AG10803 (cell line): Measurements from ENCODE around the gene NCK2.

Experiments used
- DNase-seq: peaks from one replicate; pipeline ENCODE4 v3.0.0; 2010; ENCODE audit warnings: low read depth
- H3K4me3 ChIP-seq: 2 replicates; pipeline ENCODE4 v1.5.1; 2011; ENCODE audit warnings: mild to moderate bottlenecking, low read length, control low read depth
- TF ChIP-seq, protein P1 (sequence below): conservative IDR thresholded peaks from 2 replicates; pipeline ENCODE4 v1.5.1; 2011; ENCODE audit warnings: mild to moderate bottlenecking, low read length, control low read depth, inconsistent platforms

The NCK2 gene

DNA sequence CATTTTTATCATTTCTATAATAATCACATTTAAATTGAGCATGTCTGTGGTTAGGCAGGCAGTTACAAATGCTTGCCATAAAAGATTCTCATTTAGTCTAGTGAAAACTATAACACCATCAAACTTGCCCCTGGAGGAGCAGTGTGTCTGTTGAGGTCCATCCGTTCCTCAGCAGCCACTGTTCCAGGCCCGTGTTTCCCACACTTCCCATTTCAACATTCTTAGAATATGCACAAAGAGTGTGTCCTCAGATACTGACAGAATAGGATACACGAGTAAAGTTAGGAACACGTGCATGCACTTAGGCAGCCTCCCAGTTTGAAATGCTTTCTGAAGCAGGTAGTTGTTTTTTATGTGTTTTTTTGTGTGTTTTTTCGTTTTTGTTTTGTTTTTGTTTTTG, 39.9 kb downstream of the NCK2 start:
- TF ChIP-seq, protein P1, sequence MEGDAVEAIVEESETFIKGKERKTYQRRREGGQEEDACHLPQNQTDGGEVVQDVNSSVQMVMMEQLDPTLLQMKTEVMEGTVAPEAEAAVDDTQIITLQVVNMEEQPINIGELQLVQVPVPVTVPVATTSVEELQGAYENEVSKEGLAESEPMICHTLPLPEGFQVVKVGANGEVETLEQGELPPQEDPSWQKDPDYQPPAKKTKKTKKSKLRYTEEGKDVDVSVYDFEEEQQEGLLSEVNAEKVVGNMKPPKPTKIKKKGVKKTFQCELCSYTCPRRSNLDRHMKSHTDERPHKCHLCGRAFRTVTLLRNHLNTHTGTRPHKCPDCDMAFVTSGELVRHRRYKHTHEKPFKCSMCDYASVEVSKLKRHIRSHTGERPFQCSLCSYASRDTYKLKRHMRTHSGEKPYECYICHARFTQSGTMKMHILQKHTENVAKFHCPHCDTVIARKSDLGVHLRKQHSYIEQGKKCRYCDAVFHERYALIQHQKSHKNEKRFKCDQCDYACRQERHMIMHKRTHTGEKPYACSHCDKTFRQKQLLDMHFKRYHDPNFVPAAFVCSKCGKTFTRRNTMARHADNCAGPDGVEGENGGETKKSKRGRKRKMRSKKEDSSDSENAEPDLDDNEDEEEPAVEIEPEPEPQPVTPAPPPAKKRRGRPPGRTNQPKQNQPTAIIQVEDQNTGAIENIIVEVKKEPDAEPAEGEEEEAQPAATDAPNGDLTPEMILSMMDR: no peak
- no peak for DNase-seq
- H3K4me3 ChIP-seq: no peak overlapping the region

DNA sequence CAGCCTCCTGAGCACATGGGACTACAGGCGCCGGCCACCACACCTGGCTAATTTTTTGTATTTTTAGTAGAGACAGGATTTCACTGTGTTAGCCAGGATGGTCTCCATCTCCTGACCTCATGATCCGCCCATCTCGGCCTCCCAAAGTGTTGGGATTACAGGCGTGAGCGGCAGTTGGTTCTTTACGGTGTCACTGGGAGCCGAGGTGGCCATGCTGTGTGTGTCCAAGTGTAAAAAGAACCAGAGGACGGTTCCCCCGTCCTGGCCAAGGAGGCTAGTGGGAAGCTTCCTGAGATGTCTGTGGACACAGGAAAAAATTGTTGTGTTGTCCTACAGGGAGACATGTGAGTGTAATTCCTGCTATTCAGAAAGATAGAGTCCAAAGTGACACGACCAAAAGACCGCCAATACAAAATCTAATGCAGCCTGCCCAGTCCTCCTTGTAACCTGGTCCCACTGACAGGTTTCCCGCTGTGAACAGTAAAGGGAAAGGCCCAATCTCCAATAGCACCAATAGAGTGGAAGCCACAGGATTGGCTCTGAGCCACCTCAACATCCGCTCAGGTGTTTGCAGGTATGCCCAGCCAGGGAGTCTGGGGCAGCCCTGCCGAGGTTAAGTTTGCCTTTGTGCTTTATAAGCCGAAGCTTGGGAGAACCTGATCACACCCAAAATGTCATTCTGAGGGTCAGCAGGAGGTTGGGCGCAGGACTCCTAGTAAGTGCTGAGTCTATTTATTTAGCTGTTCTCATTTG, 40.6 kb downstream of the NCK2 start:
- H3K4me3 ChIP-seq: no peak overlapping the region
- TF ChIP-seq, protein P1: no peak
- DNase-seq: no peak

DNA sequence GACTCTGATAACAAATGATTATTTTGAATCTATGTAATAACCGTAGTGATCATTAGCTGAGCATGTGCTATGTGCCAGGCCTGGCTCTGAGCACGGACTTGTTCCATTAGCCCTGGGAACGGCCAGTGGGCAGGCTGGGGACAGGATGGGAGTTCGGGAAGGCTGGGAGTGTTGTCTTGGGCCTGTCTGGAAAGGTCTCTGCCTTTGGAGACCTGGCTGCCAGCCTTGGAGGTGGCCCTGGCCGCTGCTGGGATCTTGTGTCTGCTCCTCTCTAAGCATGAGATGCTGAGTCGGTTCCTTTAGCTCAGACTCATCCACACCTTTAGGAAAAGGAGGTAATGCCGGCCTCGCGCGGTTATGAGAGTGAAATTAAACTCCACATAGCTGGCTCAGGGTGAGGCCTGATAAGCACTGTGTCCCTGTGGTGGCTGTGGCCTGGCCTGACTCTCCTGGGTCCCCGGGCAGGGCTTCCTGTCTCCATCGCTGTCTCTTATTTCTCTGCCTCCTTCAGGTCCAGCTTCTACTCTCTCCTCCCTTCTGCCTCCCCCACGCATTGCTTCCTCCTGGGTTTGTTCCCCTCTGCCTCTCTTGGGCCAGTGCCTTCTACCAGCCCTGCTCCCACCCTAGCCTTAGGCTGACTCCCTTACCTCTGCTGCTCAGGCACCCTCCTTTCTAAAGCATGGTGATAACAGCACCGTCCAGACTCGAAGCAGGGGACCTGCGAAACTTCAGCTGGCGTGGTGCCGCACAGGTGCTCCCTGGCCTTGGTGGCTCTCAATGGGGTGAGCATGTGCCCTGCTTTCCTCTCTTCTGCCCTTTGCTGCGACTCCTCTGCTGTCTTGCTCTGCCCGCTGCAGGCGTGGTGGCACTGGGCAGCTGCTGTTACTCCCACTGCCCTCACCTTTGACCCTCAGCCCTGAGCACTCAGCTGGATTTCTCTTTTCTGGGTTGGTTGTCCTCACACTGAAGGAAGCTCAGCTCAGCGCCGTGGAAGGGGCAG, 41.8 kb downstream of the NCK2 start:
- H3K4me3 ChIP-seq: no peak overlapping the region
- TF ChIP-seq, protein P1: no peak
- no peak for DNase-seq

DNA sequence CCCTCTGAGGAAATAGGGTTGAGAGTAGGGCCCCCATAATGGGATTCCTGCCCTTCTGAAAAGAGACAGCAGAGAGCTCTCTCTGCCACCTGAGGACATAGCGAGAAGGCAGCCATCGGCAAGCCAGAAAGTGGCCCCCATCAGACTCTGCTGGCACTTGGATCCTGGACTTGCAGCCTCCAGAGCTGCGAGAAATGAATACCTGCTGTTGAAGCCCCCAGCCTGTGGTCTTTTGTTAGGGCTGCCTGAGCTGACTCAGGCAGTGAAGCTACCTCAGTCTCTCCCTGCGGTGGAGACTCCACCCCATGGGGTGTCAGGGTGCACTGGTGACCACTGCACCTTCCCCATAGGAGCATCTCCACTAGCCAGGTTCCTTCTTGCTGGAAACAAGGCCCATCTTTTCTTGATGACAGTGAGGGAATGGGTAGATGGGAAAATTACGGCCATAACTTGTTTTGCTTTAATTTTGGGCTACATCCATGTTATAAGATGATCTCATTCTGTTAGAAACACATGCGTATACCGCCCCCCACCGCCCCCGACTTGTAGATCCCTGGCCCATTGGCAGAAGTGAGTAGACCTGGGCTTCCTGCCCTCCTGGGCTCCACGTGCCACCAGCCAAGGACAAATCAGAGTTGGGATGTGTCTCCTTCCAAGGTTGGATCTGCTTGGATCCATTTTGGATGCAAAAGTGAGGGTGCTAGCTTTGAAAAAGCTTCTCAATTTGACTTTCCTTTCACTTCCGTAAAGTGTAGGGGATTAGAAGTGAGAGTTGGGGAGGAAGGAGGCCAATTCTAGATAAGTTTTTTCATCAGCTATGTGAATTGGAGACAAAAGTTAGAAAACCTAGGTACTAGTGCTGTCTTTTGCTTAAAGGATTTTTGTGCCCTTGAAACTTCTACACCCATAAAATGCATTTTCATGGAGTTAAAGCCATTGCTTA, 42.9 kb downstream of the NCK2 start:
- TF ChIP-seq, protein P1: no peak
- no peak for DNase-seq
- no peak overlapping the region for H3K4me3 ChIP-seq

DNA sequence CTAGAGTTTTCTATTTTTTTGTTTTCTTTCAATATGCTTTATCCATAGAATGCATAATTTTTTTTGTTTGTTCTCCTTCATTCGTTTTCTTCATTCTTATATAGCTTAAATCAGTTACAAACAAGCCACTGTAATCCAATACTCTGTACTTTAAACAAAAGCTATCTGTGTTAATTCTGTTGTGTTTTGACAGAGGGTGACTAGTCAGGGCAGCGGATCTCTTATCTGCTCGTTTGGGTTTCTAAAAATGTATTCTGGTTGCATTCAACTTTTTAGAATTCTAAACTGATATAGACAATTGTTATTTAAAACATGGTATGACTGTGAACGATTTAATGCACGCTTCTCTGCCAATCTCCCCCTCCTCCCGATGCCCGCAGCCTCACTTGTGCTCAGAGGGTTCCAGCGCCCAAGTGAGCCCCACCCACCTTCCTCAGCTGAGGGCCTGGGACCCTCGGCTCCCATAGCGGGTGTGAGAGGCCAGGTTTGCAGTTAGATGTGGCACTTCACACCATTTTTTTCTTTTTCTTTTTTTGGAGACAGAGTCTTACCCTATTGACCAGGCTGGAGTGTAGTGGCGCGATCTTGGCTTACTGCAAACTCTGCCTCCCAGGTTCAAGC, 44.1 kb downstream of the NCK2 start:
- no peak overlapping the region for H3K4me3 ChIP-seq
- DNase-seq: no peak
- TF ChIP-seq, protein P1: no peak

DNA sequence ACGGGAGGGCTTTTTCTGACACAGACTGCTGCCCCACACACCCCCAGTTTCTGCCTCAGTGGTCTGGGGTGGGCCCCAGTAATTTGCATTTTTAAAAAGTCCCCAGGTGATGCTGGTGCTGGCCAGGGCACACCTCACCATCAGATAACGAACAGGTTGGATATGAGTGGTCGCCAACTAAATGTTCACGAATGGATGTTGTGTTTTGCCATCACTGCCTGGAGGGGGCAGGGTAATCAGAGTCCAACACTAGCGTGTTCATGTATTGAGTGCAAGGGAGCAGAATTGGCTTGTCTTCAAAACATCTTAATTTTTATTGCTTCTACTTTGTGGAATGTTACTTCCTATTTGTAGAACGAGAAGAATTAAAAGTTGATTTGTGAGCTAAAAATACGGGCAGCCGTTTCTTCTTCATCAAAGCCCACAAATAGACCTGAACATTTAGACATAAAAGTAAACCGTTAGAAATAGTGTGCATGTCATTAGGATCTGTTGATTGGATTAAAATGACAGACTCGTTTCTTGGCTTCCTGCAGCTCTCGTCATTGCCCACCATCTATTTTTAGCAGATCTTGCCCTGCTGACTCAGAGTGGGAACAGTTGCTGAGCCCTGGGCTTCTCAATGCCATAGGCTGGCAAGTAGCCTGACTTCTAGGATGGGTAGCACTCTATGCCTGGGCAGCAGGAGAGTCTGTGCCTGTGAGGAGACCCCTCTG, 45.2 kb downstream of the NCK2 start:
- TF ChIP-seq, protein P1: peak; percentile 27
- DNase-seq: peak; percentile 75
- H3K4me3 ChIP-seq: no peak overlapping the region
